ENCODE measurements around the gene SH3RF2. TPM values are rescaled to one million over a fixed set of nuclear protein-coding genes. Genes with fewer than 3 reads are reported as not detected.

The SH3RF2 gene
- total and polyA plus RNA-seq, 10 of the 15 experiments (the other 5 are each of a cell fraction or from before 2014, with no cell fraction given) = 0.15 TPM; not detected in 9

DNA sequence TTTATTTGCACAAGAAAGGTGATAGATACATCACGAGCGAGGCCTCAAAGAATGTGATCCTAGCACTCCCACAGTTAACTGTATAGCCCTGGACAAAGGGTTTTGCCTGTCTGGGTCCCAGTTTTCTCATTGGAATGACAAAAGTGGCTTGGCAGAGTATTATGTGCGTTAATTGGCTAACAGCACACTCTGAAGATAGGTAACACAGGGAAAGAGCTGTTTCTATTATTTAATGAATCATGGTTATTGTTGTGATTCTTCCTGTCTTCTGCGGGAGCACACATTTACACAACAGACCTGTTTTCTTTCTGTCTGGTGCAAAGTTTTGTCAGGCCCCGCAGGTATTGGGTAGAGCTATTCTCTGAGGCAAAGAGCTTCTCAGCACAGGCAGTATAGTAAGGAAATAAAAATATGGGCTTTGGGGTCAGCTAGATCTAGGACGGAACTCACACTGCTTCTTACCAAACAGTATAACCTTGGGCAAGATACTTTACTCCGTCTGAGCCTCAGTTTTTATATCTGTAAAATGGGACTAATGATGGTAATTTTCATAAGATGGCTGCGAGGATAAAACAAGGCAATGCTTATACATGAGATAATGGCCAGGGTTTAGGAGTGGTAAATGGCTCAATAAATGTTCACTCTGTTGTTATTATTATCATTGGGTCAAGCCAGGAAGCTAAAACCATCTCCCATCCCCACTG is 90.1 kb downstream of the SH3RF2 start:
- H3K4me1 ChIP-seq (ENCODE audit: control insufficient read depth, insufficient read depth, low read length) = no peaks in the 10 kb centered on the region
- FAIRE-seq (no peak), ATAC-seq (no peak), DNase-seq (ENCODE audit: low read depth, low spot score) (no peak)
- 27% methylated on average over 8 of the region's 8 CpGs for WGBS (ENCODE audit: insufficient coverage, insufficient replicate concordance, low lambda C conversion rate, missing lambda C conversion rate)
- intact Hi-C loops (cut with micrococcal nuclease; ENCODE audit: unreplicated experiment) = no loop called here
- ChIA-PET RAD21 (ENCODE audit: unreplicated experiment) (no interaction called here), SMC1A (ENCODE audit: uncharacterized antibody, unreplicated experiment) (interaction anchor here (0.6 to 0.7 kb wide), 2 partner anchors 70 to 278 kb away, joined by 3 to 4 read pairs; no protein-coding TSS in a partner anchor), POLR2A (no interaction called here), CTCF (interaction anchor here (0.6 to 1.1 kb wide), 2 partner anchors 104 to 1801 kb away, joined by 3 to 5 read pairs; no protein-coding TSS in a partner anchor)
- no peaks in the 10 kb centered on the region for H4K20me1 ChIP-seq (ENCODE audit: control insufficient read depth, insufficient read depth)
- no peak overlapping the region for H2AFZ ChIP-seq (ENCODE audit: control insufficient read depth, low read depth, low read length)
- H3K79me2 ChIP-seq (ENCODE audit: control insufficient read depth, insufficient read depth, low read length) = no peaks in the 10 kb centered on the region
- in situ Hi-C loops (cut with MboI) = no loop called here
- H3K9me3 ChIP-seq (replicated peaks; ENCODE audit: control insufficient read depth, insufficient read depth, low read length) = no peaks in the 10 kb centered on the region
- H3K4me2 ChIP-seq (ENCODE audit: control insufficient read depth, insufficient read depth) = no peak overlapping the region
- no TSS peak for BruUV-seq (replicated peaks)
- no peak overlapping the region for H3K9ac ChIP-seq (ENCODE audit: control insufficient read depth, insufficient read depth, low read length)
- no peak for TF ChIP-seq MEF2A (IDR thresholded peaks at IDR 0.05; ENCODE audit: insufficient read depth, low read depth, low read length)
- TF ChIP-seq, protein P1, sequence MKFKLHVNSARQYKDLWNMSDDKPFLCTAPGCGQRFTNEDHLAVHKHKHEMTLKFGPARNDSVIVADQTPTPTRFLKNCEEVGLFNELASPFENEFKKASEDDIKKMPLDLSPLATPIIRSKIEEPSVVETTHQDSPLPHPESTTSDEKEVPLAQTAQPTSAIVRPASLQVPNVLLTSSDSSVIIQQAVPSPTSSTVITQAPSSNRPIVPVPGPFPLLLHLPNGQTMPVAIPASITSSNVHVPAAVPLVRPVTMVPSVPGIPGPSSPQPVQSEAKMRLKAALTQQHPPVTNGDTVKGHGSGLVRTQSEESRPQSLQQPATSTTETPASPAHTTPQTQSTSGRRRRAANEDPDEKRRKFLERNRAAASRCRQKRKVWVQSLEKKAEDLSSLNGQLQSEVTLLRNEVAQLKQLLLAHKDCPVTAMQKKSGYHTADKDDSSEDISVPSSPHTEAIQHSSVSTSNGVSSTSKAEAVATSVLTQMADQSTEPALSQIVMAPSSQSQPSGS (IDR thresholded peaks at IDR 0.05; ENCODE audit: low read length) = no peak
- no peak for TF ChIP-seq DPF2 (IDR thresholded peaks at IDR 0.05)
- no peak for TF ChIP-seq YBX1 (IDR thresholded peaks at IDR 0.05)
- no peak for TF ChIP-seq KDM1A (IDR thresholded peaks at IDR 0.05; ENCODE audit: borderline replicate concordance)
- TF ChIP-seq POLR2AphosphoS5 (IDR thresholded peaks at IDR 0.05; ENCODE audit: low read length) = no peak
- no peak for TF ChIP-seq KLF5 (IDR thresholded peaks at IDR 0.05; ENCODE audit: partially characterized antibody)
- no peak for TF ChIP-seq PKNOX1 (IDR thresholded peaks at IDR 0.05)
- no peak overlapping the region for H3K4me3 ChIP-seq
- no peak overlapping the region for H3K27ac ChIP-seq (ENCODE audit: control insufficient read depth, insufficient read depth)
- no peaks in the 10 kb centered on the region for H3K36me3 ChIP-seq (ENCODE audit: control insufficient read depth in 2 of 2, insufficient read depth in 2 of 2, low read length in 1 of 2)
- peaks cover 0 to 4% of the 10 kb centered on the region in 2 experiments; a peak in 1 of 4 replicates for H3K27me3 ChIP-seq (replicated peaks in 1 of 2; ENCODE audit: control insufficient read depth in 2 of 2, insufficient read depth in 2 of 2, low read length in 1 of 2)

All from GM12878 (cell line).